Measurements from ENCODE around the gene TMEM219.

The TMEM219 gene

DNA sequence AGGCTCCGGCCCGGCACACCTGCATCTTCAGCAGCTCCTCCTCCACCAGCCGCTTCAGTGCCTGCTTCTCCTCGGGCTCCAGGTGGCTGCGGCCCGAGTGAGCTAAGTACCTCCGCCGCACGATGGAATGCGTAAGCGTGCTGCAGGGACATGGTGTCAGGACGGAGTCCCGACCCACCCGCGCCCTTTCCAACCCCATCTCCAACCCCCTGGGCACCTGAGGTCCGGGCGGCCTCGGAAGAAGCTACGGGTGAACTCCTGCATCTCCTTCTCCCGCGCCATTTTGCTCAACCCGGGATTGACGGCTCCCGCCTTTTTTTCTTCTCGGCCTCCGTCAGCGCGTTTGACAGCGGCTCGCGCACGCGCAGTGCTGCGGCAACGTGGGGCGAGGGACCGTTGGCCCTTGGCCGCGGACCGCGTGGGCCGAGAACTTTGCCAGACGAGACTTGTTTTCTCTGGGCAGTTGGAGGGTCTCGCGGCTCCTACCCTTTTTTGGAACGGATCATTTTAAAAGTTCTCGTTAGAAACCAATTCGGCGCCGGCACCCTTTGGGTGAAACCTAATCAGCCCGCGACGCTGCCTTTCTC lies 33.5 kb downstream of the TMEM219 start, which contains the start of gene HIRIP3:
HIRIP3 (minus strand) TSS at position 294 of the 587 bp plus-strand sequence; CDS start at position 282, 12 bp downstream.
- Histone ChIP-seq H3K9ac (ENCODE audit: low read length) (peak within 1 kb of the TSS; percentile 84), H3F3A (ENCODE audit: insufficient read depth, low read length) (no peaks in the 10 kb centered on the region), H3K4me1 (ENCODE audit: insufficient read depth, low read length, severe bottlenecking) (peaks cover 27% of the 10 kb centered on the region), H3K27me3 (ENCODE audit: insufficient read depth, low read length) (no peaks in the 10 kb centered on the region), H2AFZ (ENCODE audit: low read length) (no peak within 1 kb of the TSS), H3K79me2 (ENCODE audit: insufficient read depth, low read length) (no peaks in the 10 kb centered on the region), H4K20me1 (ENCODE audit: insufficient read depth, low read length) (no peaks in the 10 kb centered on the region), H3K4me2 (ENCODE audit: low read length) (peak within 1 kb of the TSS; percentile 74), H3K9me2 (ENCODE audit: low read depth, low read length) (no peaks in the 10 kb centered on the region), H3K4me3 (ENCODE audit: low read depth, low read length, poor library complexity, severe bottlenecking) (peak within 1 kb of the TSS; percentile 84), H3K27ac (ENCODE audit: low read depth, low read length, poor library complexity, severe bottlenecking) (peak within 1 kb of the TSS; percentile 89), H3K36me3 (ENCODE audit: insufficient read depth, low read length) (peaks cover 53% of the 10 kb centered on the region), H3K9me3 (ENCODE audit: low read length) (no peaks in the 10 kb centered on the region)
- TF ChIP-seq EZH2 (IDR thresholded peaks at IDR 0.05; ENCODE audit: borderline replicate concordance, low read length), result no peak
- TF ChIP-seq, protein P1, sequence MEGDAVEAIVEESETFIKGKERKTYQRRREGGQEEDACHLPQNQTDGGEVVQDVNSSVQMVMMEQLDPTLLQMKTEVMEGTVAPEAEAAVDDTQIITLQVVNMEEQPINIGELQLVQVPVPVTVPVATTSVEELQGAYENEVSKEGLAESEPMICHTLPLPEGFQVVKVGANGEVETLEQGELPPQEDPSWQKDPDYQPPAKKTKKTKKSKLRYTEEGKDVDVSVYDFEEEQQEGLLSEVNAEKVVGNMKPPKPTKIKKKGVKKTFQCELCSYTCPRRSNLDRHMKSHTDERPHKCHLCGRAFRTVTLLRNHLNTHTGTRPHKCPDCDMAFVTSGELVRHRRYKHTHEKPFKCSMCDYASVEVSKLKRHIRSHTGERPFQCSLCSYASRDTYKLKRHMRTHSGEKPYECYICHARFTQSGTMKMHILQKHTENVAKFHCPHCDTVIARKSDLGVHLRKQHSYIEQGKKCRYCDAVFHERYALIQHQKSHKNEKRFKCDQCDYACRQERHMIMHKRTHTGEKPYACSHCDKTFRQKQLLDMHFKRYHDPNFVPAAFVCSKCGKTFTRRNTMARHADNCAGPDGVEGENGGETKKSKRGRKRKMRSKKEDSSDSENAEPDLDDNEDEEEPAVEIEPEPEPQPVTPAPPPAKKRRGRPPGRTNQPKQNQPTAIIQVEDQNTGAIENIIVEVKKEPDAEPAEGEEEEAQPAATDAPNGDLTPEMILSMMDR (IDR thresholded peaks at IDR 0.05; ENCODE audit: low read length), result no peak

DNA sequence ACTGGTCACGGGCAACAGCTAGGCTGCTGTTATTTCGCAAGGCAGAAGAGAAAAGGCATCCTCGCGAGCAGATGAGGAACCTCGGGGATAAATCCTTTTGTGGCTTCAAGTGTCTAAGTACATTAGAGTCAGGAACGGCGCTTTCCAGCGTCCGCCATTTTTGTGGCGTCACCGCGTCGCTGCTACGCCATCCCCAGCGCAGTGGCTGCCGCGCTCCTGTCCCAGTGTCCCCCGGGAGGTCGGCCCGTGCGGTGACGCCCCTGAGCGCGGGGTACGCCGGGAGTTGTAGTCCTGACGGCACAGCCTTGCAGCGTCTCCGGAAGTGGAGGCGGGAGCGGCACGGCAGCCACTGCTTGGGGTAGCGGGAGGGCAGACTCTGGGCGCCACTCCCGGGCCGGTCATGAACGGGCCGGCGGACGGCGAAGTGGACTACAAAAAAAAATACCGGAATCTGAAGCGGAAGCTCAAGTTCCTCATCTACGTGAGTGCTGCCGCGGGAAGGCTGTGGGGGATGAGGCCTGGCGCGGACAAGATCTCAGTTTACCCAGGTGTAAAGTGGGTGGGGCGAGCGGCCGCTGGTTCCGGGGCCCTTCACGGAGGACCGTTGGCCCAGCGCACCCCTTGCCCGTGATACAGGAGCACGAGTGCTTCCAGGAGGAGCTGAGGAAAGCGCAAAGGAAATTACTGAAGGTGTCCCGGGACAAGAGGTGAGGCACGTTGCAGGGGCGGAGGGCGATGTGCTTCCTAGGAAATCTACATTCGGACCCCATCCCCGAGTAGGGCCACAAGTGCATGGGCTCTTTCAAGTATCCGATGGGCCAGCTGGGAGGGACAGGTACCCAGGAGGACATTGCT lies 34.3 kb downstream of the TMEM219 start, which contains the start of gene INO80E:
INO80E (plus strand) TSS at position 331 of the 855 bp plus-strand sequence; CDS start at position 401, 70 bp downstream.
- H3F3A ChIP-seq (ENCODE audit: insufficient read depth, low read length), result no peaks in the 10 kb centered on the region
- H2AFZ ChIP-seq (ENCODE audit: low read length), result no peak within 1 kb of the TSS
- H3K79me2 ChIP-seq (ENCODE audit: insufficient read depth, low read length), result no peaks in the 10 kb centered on the region
- H3K27me3 ChIP-seq (ENCODE audit: insufficient read depth, low read length), result no peaks in the 10 kb centered on the region
- no peaks in the 10 kb centered on the region for H3K9me2 ChIP-seq (ENCODE audit: low read depth, low read length)
- H3K4me1 ChIP-seq (ENCODE audit: insufficient read depth, low read length, severe bottlenecking), result peaks cover 27% of the 10 kb centered on the region
- H3K9me3 ChIP-seq (ENCODE audit: low read length), result no peaks in the 10 kb centered on the region
- H3K27ac ChIP-seq (ENCODE audit: low read depth, low read length, poor library complexity, severe bottlenecking), result peak within 1 kb of the TSS; percentile 89
- peaks cover 50% of the 10 kb centered on the region for H3K36me3 ChIP-seq (ENCODE audit: insufficient read depth, low read length)
- peak within 1 kb of the TSS; percentile 74 for H3K4me2 ChIP-seq (ENCODE audit: low read length)
- H4K20me1 ChIP-seq (ENCODE audit: insufficient read depth, low read length), result no peaks in the 10 kb centered on the region
- peak within 1 kb of the TSS; percentile 84 for H3K4me3 ChIP-seq (ENCODE audit: low read depth, low read length, poor library complexity, severe bottlenecking)
- TF ChIP-seq, protein P1 (IDR thresholded peaks at IDR 0.05; ENCODE audit: low read length), result no peak
- TF ChIP-seq EZH2 (IDR thresholded peaks at IDR 0.05; ENCODE audit: borderline replicate concordance, low read length), result no peak
- H3K9ac ChIP-seq (ENCODE audit: low read length), result peak within 1 kb of the TSS; percentile 84

DNA sequence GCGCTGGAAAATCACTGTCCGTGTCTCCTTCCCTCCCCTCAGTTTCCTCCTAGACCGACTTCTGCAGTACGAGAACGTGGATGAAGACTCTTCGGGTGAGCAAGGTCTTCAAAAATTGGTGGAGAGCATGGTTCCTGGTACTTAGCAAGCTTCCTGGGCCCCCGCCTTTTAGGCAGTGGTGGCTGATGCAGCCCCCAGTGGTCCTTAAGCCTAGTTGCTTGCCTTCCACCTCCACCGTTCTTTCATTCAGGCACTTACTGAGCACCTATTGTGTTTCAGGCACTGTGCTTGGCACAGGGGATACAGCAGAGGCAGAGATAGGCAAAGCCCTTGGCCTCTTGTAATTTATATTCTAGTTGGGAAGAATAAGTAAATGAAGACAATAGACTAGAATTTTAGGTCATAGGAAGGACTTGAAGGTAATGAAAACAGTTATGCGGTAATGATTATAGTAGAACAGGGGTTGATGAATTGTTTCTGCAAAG lies 34.9 kb downstream of the TMEM219 start:
- Histone ChIP-seq H3K27ac (ENCODE audit: low read depth, low read length, poor library complexity, severe bottlenecking) (peak overlapping the region; percentile 45), H3K9ac (ENCODE audit: low read length) (peak overlapping the region; percentile 84), H2AFZ (ENCODE audit: low read length) (no peak overlapping the region), H3K9me3 (ENCODE audit: low read length) (no peaks in the 10 kb centered on the region), H3F3A (ENCODE audit: insufficient read depth, low read length) (no peaks in the 10 kb centered on the region), H4K20me1 (ENCODE audit: insufficient read depth, low read length) (no peaks in the 10 kb centered on the region), H3K27me3 (ENCODE audit: insufficient read depth, low read length) (no peaks in the 10 kb centered on the region), H3K36me3 (ENCODE audit: insufficient read depth, low read length) (peaks cover 49% of the 10 kb centered on the region), H3K9me2 (ENCODE audit: low read depth, low read length) (no peaks in the 10 kb centered on the region), H3K79me2 (ENCODE audit: insufficient read depth, low read length) (no peaks in the 10 kb centered on the region), H3K4me1 (ENCODE audit: insufficient read depth, low read length, severe bottlenecking) (peaks cover 27% of the 10 kb centered on the region), H3K4me2 (ENCODE audit: low read length) (peak overlapping the region; percentile 74), H3K4me3 (ENCODE audit: low read depth, low read length, poor library complexity, severe bottlenecking) (peak overlapping the region; percentile 84)
- TF ChIP-seq, protein P1 (IDR thresholded peaks at IDR 0.05; ENCODE audit: low read length), result no peak
- TF ChIP-seq EZH2 (IDR thresholded peaks at IDR 0.05; ENCODE audit: borderline replicate concordance, low read length), result no peak
